Endothelial cell of umbilical vein (primary cell): Measurements from ENCODE around the gene MOGAT1. TPM values are rescaled to one million over a fixed set of nuclear protein-coding genes. Genes with fewer than 3 reads are reported as not detected.
"Not testable (repeated sequence)": the region's sequence is repeated elsewhere in the genome, so short reads cannot be mapped to it uniquely, and the experiment has no call there.

ENCODE experiments used
- BruUV-seq: library from RNA; stranded (reverse); fragments of 400-500 nt; replicated peaks from 2 replicates; lab custom pipeline; 2021; lab: Mats Ljungman, UMichigan
- CTCF ChIA-PET: fragments of 300-600, 350-600 bp; sonication (Branson Sonifier 250); formaldehyde crosslinking; loops from one replicate; lab custom pipeline; 2021; ENCODE audit warnings: antibody characterized with exemption, inconsistent platforms; lab: Charles Lee
- POLR2A ChIA-PET: fragments of 300-600, 350-600 bp; sonication (Branson Sonifier 250); formaldehyde crosslinking; loops from one replicate; lab custom pipeline; 2021; ENCODE audit warnings: antibody characterized with exemption, inconsistent platforms; lab: Charles Lee
- DNase-seq: peaks from one replicate; pipeline ENCODE4 v3.0.0-alpha.2; 2011; ENCODE audit warnings: low read depth, low spot score
- FAIRE-seq: peaks from 2 replicates; lab custom pipeline; 2011; peaks lifted over from hg19 to GRCh38; lab: Jason Lieb, UNC
- H2AFZ ChIP-seq: 2 replicates; pipeline ENCODE4 v1.6.0; 2012; ENCODE audit warnings: low read depth, low read length, control low read depth, inconsistent platforms
- H3K27ac ChIP-seq: 2 replicates; pipeline ENCODE4 v1.5.1; 2011; ENCODE audit warnings: low read depth, mild to moderate bottlenecking, control low read depth, low read length, moderate library complexity; ENCODE audit not compliant: insufficient read depth
- H3K27me3 ChIP-seq, 2 experiments: 2 replicates each; pipeline versions ENCODE4 v1.6.0 to v1.6.1; 2011; ENCODE audit warnings: low read length in 2 of 2, mixed read lengths in 1 of 2; ENCODE audit not compliant: control insufficient read depth in 2 of 2, insufficient read depth in 2 of 2
- H3K36me3 ChIP-seq, 2 experiments: 2 replicates in 1 of 2; 3 replicates in 1 of 2; pipeline ENCODE4 v1.5.1; 2011; ENCODE audit warnings: low read length in 2 of 2, mild to moderate bottlenecking in 1 of 2, moderate library complexity in 1 of 2; ENCODE audit not compliant: control insufficient read depth in 2 of 2, insufficient read depth in 2 of 2; ENCODE audit errors: extremely low read depth in 1 of 2
- H3K4me1 ChIP-seq: 3 replicates; pipeline ENCODE4 v1.5.1; 2011; ENCODE audit warnings: mild to moderate bottlenecking, low read length; ENCODE audit not compliant: control insufficient read depth, insufficient read depth; ENCODE audit errors: extremely low read depth
- H3K4me2 ChIP-seq: 2 replicates; pipeline ENCODE4 v1.6.1; 2011; ENCODE audit warnings: low read length, control low read depth, mixed read lengths; ENCODE audit not compliant: insufficient read depth
- H3K4me3 ChIP-seq, 3 experiments: fragments of 200-600 bp in 1 of 3; sonication (generic), shearing (Covaris generic) in 1 of 3; replicated peaks in 1 of 3; 2 replicates each; pipeline ENCODE4 v1.5.1; 2011 to 2016; ENCODE audit warnings: control low read depth in 3 of 3, low read length in 3 of 3, mild to moderate bottlenecking in 2 of 3, inconsistent platforms in 1 of 3, low read depth in 1 of 3, moderate library complexity in 1 of 3; ENCODE audit not compliant: insufficient read depth in 1 of 3
- H3K79me2 ChIP-seq: 2 replicates; pipeline ENCODE4 v1.6.0; 2012; ENCODE audit warnings: low read length, inconsistent platforms; ENCODE audit not compliant: control insufficient read depth, insufficient read depth
- H3K9ac ChIP-seq: replicated peaks from 2 replicates; pipeline ENCODE3; 2011; ENCODE audit warnings: low read length, control low read depth; ENCODE audit not compliant: insufficient read depth; ENCODE audit errors: extremely low read depth
- H3K9me1 ChIP-seq: replicated peaks from 3 replicates; pipeline ENCODE4 v1.6.0; 2011; ENCODE audit warnings: mild to moderate bottlenecking, low read length; ENCODE audit not compliant: control insufficient read depth, insufficient read depth; ENCODE audit errors: extremely low read depth
- H3K9me3 ChIP-seq: replicated peaks from 2 replicates; pipeline ENCODE4 v1.5.1; 2012; ENCODE audit warnings: low read length, inconsistent platforms; ENCODE audit not compliant: control insufficient read depth, insufficient read depth
- H4K20me1 ChIP-seq: replicated peaks from 2 replicates; pipeline ENCODE3; 2011; ENCODE audit warnings: mild to moderate bottlenecking, low read length; ENCODE audit not compliant: control insufficient read depth, insufficient read depth; ENCODE audit errors: extremely low read depth
- JUN ChIP-seq: IDR thresholded peaks from 2 replicates; pipeline ENCODE4 v1.6.1; 2011; ENCODE audit warnings: borderline replicate concordance, low read depth; ENCODE audit not compliant: insufficient read length, insufficient read depth
- dilution Hi-C: fragments of 300-500 bp; cut with MboI; formaldehyde crosslinking; loops from one replicate; pipeline ENCODE4 v1.15.0; 2019; ENCODE audit warnings: low sequenced_read_pairs; ENCODE audit not compliant: extremely low pct_ligation_motif_present
- intact Hi-C: fragments of 100-400 bp; cut with micrococcal nuclease; formaldehyde crosslinking; loops from one replicate; pipeline ENCODE4 v1.10.0; 2022
- polyA plus RNA-seq, 4 experiments: library from polyadenylated mRNA; depleted of rRNA in 3 of 4; stranded (reverse) in 3 of 4; unstranded in 1 of 4; fragments of >200 nt; gene quantifications; 2 replicates each; pipeline versions ENCODE4 v1.2.1 to v1.2.3, GENCODE V29; 2011 to 2012; ENCODE audit warnings: missing spikeins in 1 of 4
- total RNA-seq: library from RNA; stranded (reverse); gene quantifications from 2 replicates; pipeline ENCODE4 v1.2.3, GENCODE V29; 2021
- TF ChIP-seq, protein P1 (sequence below), 2 donors: IDR thresholded peaks; 1 replicate in 1 of 2; 2 replicates in 1 of 2; pipeline ENCODE4 v1.5.1; 2011; ENCODE audit warnings: low read length in 2 of 2, mild to moderate bottlenecking in 2 of 2, moderate library complexity in 2 of 2, control low read depth in 1 of 2, inconsistent platforms in 1 of 2, low read depth in 1 of 2; ENCODE audit not compliant: insufficient read depth in 1 of 2; ENCODE audit errors: extremely low read depth in 1 of 2

The MOGAT1 gene
- total and polyA plus RNA-seq, 2 donors (not counting 3 experiments of a cell fraction or from before 2014, with no cell fraction given), result not detected

- FAIRE-seq, result peak; percentile 24
- no TSS peak for BruUV-seq
These were observed 19.2 kb downstream of the MOGAT1 start for GRCh38 chr2:222690564-222691200.

DNA sequence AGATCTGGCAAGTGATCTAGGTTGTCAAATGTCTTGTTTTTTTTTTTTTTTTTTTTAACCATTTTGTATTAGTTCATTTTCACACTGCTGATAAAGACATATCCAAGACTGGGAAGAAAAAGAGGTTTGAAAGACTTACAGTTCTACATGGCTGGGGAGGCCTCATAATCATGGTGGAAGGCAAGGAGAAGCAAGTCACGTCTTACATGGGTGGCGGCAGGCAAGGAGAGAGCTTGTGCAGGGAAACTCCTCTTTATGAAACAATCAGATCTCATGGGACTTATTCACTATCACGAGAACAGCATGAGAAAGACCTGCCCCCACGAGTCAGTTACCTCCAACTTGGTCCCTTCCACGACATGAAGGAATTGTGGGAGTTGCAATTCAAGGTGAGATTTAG is 22.0 kb downstream of the MOGAT1 start:
- intact Hi-C loops, result loop anchor here (5.0 kb wide), 1 partner anchor 419 kb away; no protein-coding TSS in a partner anchor
- H3K36me3 ChIP-seq, H2AFZ ChIP-seq, H3K27me3 ChIP-seq, FAIRE-seq, H3K9ac ChIP-seq, H3K79me2 ChIP-seq, H3K9me3 ChIP-seq, dilution Hi-C loops, H4K20me1 ChIP-seq, H3K9me1 ChIP-seq, DNase-seq, H3K4me3 ChIP-seq, H3K27ac ChIP-seq, POLR2A ChIA-PET, H3K4me2 ChIP-seq, BruUV-seq: not testable (repeated sequence)
- H3K4me1 ChIP-seq, result peaks cover 24% of the 10 kb centered on the region
- CTCF ChIA-PET, result interaction anchor here (1.8 to 3.6 kb wide), 3 partner anchors 15 to 212 kb away, joined by 5 to 21 read pairs (median 16); no protein-coding TSS in a partner anchor

More at GRCh38 chr2:222690564-222691200, 19.2 kb downstream of the MOGAT1 start:
- Histone ChIP-seq H3K4me2 (no peak overlapping the region), H3K9me3 (no peaks in the 10 kb centered on the region), H3K79me2 (no peaks in the 10 kb centered on the region), H3K9me1 (no peaks in the 10 kb centered on the region), H4K20me1 (no peaks in the 10 kb centered on the region), H3K27me3 (no peaks in the 10 kb centered on the region), H3K27ac (no peak overlapping the region), H2AFZ (peak overlapping the region; percentile 70), H3K36me3 (no peaks in the 10 kb centered on the region), H3K4me3 (no peak overlapping the region), H3K9ac (no peak overlapping the region), H3K4me1 (peaks cover 21% of the 10 kb centered on the region)
- ChIA-PET CTCF (interaction anchor here (0.6 to 3.3 kb wide), 42 partner anchors 9 to 666 kb away, joined by 3 to 60 read pairs (median 6); partner anchors contain the start of genes FARSB and MOGAT1), POLR2A (no interaction called here)
- TF ChIP-seq, protein P1, sequence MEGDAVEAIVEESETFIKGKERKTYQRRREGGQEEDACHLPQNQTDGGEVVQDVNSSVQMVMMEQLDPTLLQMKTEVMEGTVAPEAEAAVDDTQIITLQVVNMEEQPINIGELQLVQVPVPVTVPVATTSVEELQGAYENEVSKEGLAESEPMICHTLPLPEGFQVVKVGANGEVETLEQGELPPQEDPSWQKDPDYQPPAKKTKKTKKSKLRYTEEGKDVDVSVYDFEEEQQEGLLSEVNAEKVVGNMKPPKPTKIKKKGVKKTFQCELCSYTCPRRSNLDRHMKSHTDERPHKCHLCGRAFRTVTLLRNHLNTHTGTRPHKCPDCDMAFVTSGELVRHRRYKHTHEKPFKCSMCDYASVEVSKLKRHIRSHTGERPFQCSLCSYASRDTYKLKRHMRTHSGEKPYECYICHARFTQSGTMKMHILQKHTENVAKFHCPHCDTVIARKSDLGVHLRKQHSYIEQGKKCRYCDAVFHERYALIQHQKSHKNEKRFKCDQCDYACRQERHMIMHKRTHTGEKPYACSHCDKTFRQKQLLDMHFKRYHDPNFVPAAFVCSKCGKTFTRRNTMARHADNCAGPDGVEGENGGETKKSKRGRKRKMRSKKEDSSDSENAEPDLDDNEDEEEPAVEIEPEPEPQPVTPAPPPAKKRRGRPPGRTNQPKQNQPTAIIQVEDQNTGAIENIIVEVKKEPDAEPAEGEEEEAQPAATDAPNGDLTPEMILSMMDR (IDR thresholded peaks at IDR 0.05; ENCODE audit: extremely low read depth in 1 of 2, insufficient read depth in 1 of 2, low read depth in 1 of 2, low read length in 2 of 2), result peak; percentile 99 to 100
- no peak for TF ChIP-seq JUN
- intact Hi-C loops (loop anchor here (1.0 to 5.0 kb wide), 5 partner anchors 18 to 422 kb away; partner anchors contain the start of gene FARSB), dilution Hi-C loops (no loop called here)
- peak; percentile 62 for DNase-seq
